Rectal smooth muscle tissue (tissue), 1 donor: ENCODE measurements around the gene KIF16B.
"Not testable (repeated sequence)": the region's sequence is repeated elsewhere in the genome, so short reads cannot be mapped to it uniquely, and the experiment has no call there.

Experiments used
- H3K27ac ChIP-seq: one replicate; pipeline ENCODE4 v1.7.0; 2013; ENCODE audit warnings: low read depth, low read length, inconsistent platforms
- H3K27me3 ChIP-seq: one replicate; pipeline ENCODE4 v1.7.0; 2013; ENCODE audit warnings: low read length; ENCODE audit not compliant: control insufficient read depth, insufficient read depth
- H3K36me3 ChIP-seq: one replicate; pipeline ENCODE4 v1.7.0; 2013; ENCODE audit warnings: low read length; ENCODE audit not compliant: control insufficient read depth, insufficient read depth
- H3K4me1 ChIP-seq: one replicate; pipeline ENCODE4 v1.7.0; 2013; ENCODE audit warnings: low read length; ENCODE audit not compliant: control insufficient read depth, insufficient read depth
- H3K4me3 ChIP-seq: one replicate; pipeline ENCODE4 v1.7.0; 2013; ENCODE audit warnings: low read length
- H3K9ac ChIP-seq: one replicate; pipeline ENCODE4 v1.7.0; 2013; ENCODE audit warnings: low read length

The KIF16B gene

DNA sequence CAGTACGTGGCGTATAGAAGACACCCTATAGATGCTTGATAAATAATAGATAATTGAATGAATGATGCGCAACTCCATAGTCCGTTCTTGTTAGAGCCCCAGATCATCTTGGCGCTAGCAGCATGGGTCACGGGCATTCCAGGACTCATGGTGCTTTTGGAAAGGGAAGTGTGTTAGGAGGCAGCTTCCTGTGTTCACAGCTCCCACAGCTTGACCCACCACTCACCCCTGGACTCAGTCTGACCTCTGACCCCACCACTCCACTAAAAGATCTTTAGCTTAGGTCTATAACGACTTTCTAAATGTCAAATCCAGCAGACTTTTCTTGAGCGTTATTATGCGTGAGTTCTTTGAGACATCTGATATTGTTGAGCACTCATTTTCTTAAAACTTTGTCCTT is 35.8 kb upstream of the KIF16B start:
- H3K27ac ChIP-seq, result no peak overlapping the region
- no peaks in the 10 kb centered on the region for H3K36me3 ChIP-seq
- no peak overlapping the region for H3K9ac ChIP-seq
- H3K27me3 ChIP-seq, result no peaks in the 10 kb centered on the region
- no peaks in the 10 kb centered on the region for H3K4me1 ChIP-seq
- no peak overlapping the region for H3K4me3 ChIP-seq

DNA sequence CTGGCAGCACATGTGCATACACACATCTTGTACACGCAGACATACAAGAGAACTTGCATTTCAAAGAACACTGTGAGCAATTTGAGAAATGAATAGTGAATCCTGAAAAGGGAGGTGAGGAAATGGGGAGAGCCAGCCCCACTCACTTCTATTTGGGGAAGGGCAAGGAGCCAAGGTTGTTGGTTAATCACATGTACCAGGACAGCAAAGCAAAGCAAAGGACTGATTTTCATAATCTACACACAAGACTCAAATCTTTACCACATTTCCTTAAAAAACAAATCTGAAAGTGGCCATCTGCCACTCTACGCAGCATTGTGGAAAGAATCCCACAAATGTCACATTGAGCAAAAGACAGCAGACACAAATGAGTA is 35.0 kb upstream of the KIF16B start:
- no peak overlapping the region for H3K27ac ChIP-seq
- no peaks in the 10 kb centered on the region for H3K4me1 ChIP-seq
- H3K9ac ChIP-seq, result no peak overlapping the region
- peak overlapping the region; percentile 4 for H3K4me3 ChIP-seq
- H3K27me3 ChIP-seq, result no peaks in the 10 kb centered on the region
- no peaks in the 10 kb centered on the region for H3K36me3 ChIP-seq

DNA sequence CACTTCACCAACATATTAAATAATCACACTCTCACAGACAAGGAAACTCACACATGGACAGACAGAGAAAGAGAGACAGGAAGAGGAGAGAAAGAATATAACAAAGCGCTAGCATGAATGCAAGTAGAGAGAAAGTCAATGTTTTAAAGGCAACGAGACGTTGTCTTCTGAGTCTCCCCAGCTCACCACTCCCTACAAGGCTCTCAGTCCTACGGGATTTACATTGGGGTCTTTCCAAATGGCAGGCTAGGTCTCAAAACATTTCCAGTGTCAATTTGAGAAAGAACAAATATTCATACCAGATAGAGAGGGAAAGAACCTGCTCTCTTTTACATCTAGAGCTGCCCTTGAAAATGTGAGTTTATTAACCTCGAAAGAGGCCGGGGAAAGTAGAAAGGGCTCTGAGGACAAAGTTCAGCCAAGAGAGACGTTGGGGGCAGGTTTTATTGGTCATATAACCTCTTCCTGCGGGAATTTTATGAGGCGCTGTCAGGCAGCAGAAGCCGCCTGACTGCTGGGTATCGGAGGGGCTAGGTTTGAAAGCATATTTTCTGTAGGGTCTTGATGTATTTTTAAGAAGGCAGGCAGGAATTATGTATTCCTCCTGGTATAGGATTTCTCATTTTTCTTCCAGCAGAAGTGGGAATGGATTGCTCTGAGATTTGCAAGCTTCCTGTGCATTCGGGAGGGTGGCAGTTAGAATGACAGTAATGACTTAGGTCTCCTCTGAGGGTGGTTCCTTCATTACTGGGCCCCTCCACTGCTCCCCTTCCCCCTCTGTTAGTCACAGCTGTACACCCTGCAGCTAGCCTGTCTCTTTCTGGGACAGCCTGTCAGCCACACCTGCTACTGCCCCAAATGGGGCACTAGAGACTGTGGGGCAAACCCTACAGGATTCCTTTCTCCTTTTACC is 34.4 kb upstream of the KIF16B start:
- no peak overlapping the region for H3K27ac ChIP-seq
- no peaks in the 10 kb centered on the region for H3K4me1 ChIP-seq
- H3K36me3 ChIP-seq, result no peaks in the 10 kb centered on the region
- no peaks in the 10 kb centered on the region for H3K27me3 ChIP-seq
- H3K9ac ChIP-seq, result no peak overlapping the region
- peak overlapping the region; percentile 19 for H3K4me3 ChIP-seq

DNA sequence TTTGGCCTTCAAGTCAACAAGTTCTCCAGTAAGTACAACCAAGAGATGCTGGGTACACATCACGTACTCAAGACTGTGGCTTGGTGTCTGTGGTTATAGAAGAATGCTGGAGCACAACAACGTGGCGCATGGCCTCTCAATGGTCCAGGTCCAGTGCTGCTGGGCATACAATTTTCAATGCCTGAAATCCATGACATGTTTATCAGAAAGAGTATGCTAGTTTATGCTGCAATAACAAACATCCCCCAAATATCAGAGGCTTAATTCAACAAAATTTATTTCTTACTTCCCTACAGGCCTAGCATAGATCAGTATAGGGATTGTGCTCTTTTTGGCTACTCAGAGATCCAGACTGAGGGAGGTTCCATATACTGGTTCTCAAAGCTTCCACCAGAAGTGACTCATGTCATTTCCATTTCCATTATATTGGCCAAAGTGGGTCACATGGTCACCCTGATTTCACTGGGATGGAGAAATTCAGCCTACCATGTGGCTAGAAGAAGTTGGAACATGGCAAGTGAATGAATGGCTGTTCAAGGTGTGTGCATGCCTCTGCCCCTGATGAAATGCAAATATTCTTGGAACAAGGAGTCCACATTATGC is 33.3 kb upstream of the KIF16B start:
- H3K27me3 ChIP-seq, result peaks cover 3% of the 10 kb centered on the region
- no peaks in the 10 kb centered on the region for H3K36me3 ChIP-seq
- H3K4me3 ChIP-seq, result no peak overlapping the region
- H3K4me1 ChIP-seq, result no peaks in the 10 kb centered on the region
- no peak overlapping the region for H3K27ac ChIP-seq
- no peak overlapping the region for H3K9ac ChIP-seq

DNA sequence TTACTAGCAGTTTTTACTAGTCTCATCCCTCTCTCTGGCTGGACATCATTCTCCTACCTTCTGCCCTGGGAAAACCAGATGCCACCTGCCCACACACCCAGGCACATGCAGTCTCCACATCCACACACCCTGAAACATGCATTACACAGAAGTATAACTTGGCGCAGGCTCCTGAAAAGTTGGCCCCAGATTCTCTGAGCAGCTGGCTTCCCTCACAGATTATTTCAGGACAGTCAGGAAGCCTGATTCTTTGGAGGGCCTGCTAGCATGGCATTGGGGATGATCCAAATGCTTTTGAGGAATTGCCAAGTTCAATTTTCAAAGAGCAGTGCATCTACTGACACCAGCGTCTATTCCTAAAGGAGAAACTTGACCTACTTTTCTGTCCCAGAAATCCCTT is 27.8 kb upstream of the KIF16B start:
- Histone ChIP-seq H3K27me3 (peaks cover 3% of the 10 kb centered on the region), H3K4me3 (no peak overlapping the region), H3K4me1 (no peaks in the 10 kb centered on the region), H3K36me3 (no peaks in the 10 kb centered on the region), H3K27ac (no peak overlapping the region), H3K9ac (no peak overlapping the region)

DNA sequence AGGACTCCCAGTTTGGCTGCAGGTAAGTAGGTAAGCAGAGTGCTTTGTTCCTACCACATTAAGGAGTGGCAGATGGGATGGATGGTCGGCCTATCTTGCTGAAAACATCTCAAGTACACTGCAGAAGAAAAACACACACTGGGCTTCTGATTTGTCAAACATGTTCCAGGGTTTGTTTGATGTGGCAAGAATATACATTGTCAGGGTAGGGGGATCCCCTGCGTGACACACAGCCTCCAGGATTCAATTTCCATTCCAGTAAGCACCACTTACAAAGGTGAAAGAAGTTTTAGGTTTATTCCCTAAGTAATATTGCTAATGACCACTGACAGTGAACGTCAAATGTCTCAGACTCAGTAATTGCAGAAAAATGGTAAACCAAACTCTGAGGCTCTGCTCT is 26.0 kb upstream of the KIF16B start:
- H3K27ac ChIP-seq, result no peak overlapping the region
- H3K36me3 ChIP-seq, result no peaks in the 10 kb centered on the region
- no peak overlapping the region for H3K4me3 ChIP-seq
- peaks cover 3% of the 10 kb centered on the region for H3K27me3 ChIP-seq
- no peaks in the 10 kb centered on the region for H3K4me1 ChIP-seq
- no peak overlapping the region for H3K9ac ChIP-seq

DNA sequence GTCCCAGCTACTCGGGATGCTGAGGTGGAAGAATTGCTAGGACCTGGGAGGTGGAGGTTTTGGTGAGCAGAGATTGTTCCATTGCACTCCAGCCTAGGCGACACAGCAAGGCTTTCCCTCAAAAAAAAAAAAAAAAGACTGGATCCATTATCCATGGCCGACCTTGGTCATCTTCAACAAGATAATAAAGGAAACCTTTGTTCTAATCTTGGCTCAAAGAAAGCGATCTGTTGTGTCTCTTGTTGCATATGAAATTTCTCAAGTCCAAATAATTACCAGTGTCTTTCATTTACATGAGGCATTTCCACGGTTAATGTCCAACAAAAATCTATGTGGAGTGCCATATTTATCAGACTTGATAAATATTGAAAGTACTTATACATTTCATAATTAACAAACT is 23.7 kb upstream of the KIF16B start:
- Histone ChIP-seq H3K36me3 (no peaks in the 10 kb centered on the region), H3K4me3 (no peak overlapping the region), H3K27me3 (peaks cover 3% of the 10 kb centered on the region), H3K27ac (no peak overlapping the region), H3K9ac (no peak overlapping the region), H3K4me1 (no peaks in the 10 kb centered on the region)

DNA sequence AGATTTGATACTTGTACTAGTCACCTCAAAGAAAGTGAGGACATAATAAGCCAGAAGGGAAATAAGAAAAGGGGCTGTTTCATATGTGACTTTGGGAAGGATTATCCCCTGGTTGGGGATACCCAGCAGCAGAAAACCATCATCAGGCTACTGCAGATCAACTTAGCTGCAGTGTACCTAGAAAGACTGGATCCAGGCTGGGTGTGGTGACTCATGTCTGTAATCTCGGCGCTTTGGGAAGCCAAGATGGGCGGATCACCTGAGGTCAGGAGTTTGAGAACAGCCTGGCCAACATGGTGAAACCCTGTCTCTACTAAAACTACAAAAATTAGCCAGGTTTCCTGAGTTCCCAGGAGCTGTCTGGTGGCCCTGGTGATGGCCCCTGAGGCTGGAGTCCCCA is 23.2 kb upstream of the KIF16B start:
- H3K27ac ChIP-seq, H3K4me1 ChIP-seq, H3K9ac ChIP-seq, H3K27me3 ChIP-seq, H3K4me3 ChIP-seq, H3K36me3 ChIP-seq: not testable (repeated sequence)

DNA sequence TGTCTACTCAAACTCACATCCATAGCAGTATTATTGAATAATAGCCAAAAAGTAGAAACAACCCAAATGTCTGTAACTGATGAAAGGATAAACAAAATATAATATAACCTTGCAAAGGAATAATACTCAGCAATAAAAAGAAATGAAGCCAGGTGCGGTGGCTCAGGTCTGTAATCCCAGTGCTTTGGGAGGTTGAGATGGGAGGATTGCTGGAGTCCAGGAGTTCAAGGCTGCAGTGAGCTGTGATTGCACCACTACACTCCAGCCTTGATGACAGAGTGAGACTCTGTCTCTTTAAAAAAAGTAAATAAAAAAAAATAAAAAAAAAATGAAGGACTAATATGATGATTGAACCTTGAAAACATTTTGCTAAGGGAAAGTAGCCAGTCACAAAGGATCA is 22.1 kb upstream of the KIF16B start:
- no peaks in the 10 kb centered on the region for H3K27me3 ChIP-seq
- no peak overlapping the region for H3K9ac ChIP-seq
- no peak overlapping the region for H3K4me3 ChIP-seq
- H3K27ac ChIP-seq, result no peak overlapping the region
- no peaks in the 10 kb centered on the region for H3K4me1 ChIP-seq
- no peaks in the 10 kb centered on the region for H3K36me3 ChIP-seq

DNA sequence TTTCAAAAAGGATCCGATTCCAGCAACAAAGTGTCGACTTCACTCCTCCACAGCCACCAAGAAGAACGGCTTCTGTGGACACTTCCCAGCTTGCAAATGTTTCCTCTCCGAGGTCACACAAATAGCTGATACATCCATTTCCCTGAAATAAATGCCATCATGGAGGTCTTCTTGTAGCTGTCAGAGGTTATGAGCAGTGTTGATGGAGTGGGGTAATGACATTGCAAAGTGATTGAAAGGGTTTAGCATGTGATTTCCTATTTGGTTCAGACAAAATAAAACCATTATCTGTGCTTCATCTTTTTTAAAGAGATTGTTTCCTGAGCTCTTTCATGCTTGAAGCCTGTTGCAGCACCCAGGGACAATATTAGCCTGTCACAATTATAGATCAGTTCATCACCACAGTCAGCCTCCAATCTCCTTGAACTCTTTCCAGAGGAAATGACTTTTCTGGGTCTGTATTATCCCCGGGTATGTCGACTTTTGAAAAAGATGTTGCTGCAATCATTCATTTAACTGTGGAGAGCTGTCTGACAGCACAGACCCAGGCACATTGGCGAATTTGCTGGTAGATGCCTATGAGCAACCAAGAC is 16.9 kb upstream of the KIF16B start:
- no peak overlapping the region for H3K27ac ChIP-seq
- no peak overlapping the region for H3K4me3 ChIP-seq
- H3K4me1 ChIP-seq, result no peaks in the 10 kb centered on the region
- H3K9ac ChIP-seq, result no peak overlapping the region
- no peaks in the 10 kb centered on the region for H3K36me3 ChIP-seq
- H3K27me3 ChIP-seq, result no peaks in the 10 kb centered on the region

DNA sequence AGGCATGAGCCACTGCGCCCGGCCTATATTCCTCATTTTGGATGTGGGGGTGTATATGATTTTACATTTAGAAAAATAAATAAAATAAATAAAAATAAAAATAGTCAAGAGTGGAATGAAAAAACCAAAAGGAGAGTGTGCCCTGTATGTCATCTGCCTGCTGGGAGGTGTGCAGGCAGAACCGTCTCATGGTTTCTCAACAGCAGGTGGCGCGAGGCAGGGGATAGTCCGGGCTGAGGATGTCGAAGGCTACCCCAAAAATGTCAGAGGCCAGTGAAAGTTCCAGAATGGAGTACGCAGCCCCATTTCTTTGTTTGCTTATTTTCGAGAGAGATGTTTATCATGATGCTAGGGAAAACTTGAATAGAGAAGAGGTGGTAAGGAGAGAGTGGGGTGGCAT is 16.4 kb upstream of the KIF16B start:
- no peaks in the 10 kb centered on the region for H3K4me1 ChIP-seq
- H3K27me3 ChIP-seq, result no peaks in the 10 kb centered on the region

DNA sequence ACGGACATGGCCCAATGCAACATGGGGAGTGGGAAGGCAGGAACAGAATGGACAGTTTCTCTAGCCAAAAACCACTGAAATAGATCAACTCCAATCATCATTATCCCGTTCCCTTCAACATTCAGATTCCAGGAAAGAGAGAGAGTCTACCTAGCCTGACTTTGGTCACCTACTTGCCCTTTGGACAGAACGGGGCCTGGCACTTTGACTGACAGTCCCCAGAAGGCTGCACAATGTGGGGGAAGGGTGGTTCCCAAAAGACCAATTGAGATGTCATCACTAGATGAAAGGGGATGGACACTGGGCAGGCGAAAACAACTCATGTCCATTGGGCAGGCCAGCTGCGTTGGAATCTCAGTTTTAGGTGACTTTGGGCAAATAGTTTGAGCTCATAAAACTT is 15.0 kb upstream of the KIF16B start:
- no peaks in the 10 kb centered on the region for H3K27me3 ChIP-seq
- no peak overlapping the region for H3K27ac ChIP-seq

More for the DNA sequence above, 16.4 kb upstream of the KIF16B start:
- Histone ChIP-seq H3K4me3 (no peak overlapping the region), H3K36me3 (no peaks in the 10 kb centered on the region), H3K9ac (no peak overlapping the region), H3K27ac (no peak overlapping the region)

More for the DNA sequence above, 15.0 kb upstream of the KIF16B start:
- Histone ChIP-seq H3K9ac (no peak overlapping the region), H3K4me3 (no peak overlapping the region), H3K4me1 (no peaks in the 10 kb centered on the region), H3K36me3 (no peaks in the 10 kb centered on the region)
